HG02642 (cell line): Measurements from ENCODE around the gene FOXK1.
"Not testable (repeated sequence)": the region's sequence is repeated elsewhere in the genome, so short reads cannot be mapped to it uniquely, and the experiment has no call there.

Experiments
- ATAC-seq: cut with Tn5 transposase; IDR thresholded peaks from one replicate; pipeline ENCODE4 v1.9.1; 2021; ENCODE audit warnings: mild to moderate bottlenecking; ENCODE audit not compliant: unreplicated experiment, poor library complexity

The FOXK1 gene

GRCh38 chr7:4665661-4666060 lies 16.4 kb upstream of the FOXK1 start:
- ATAC-seq: no peak

GRCh38 chr7:4667776-4668509 lies 14.2 kb upstream of the FOXK1 start:
- no peak for ATAC-seq

DNA sequence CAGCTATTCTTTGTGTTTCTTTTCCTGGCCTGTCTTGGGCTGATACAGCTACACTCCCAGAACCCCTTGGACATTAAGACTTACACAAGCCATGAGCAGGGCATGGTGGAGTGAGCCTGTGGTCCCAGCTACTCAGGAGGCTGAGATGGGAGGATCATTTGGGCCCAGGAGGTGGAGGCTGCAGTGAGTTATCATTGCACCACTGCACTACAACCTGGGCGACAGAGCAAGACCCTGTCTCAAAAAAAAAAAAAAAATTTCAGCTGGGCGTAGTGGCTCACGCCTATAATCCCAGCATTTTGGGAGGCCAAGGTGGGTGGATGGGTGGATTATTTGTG lies 13.6 kb upstream of the FOXK1 start:
- no peak for ATAC-seq

DNA sequence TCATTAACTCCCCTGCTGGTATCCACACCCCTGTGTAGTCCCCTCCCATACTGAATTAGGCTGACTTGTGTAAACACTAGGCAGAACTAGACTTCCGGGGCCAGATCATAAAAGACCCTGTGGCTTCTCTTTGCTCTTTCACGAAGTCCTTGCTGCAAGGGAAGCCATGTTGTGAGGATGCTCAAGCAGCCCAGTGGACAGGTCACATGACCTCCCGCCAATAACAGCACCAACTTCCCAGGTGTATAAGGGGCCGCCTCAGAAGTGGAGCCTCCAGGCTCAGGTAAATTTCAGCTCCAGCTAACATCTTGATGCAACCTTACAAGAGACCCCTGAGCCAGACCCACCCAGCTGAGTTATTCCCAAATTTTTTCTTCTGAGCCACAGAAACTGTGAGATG lies 11.3 kb upstream of the FOXK1 start:
- no peak for ATAC-seq

GRCh38 chr7:4675771-4676367 lies 6.2 kb upstream of the FOXK1 start:
- ATAC-seq: no peak

DNA sequence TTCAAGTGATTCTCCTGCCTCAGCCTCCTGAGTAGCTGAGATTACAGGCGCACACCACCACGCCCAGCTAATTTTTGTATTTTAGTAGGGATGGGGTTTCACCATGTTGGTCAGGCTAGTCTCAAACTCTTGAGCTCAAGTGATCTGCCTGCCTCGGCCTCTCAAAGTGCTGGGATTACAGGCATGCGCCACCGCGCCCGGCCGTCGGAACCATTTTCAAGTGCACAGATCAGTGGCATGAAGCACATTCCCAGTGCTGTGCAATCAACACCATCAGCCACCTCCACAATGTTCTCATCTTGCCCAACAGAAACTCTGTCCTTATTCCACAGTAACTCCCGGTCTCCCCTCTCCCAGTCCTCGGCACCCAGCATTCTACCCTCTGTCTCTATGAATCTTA lies 4.6 kb upstream of the FOXK1 start:
- ATAC-seq: not testable (repeated sequence)

DNA sequence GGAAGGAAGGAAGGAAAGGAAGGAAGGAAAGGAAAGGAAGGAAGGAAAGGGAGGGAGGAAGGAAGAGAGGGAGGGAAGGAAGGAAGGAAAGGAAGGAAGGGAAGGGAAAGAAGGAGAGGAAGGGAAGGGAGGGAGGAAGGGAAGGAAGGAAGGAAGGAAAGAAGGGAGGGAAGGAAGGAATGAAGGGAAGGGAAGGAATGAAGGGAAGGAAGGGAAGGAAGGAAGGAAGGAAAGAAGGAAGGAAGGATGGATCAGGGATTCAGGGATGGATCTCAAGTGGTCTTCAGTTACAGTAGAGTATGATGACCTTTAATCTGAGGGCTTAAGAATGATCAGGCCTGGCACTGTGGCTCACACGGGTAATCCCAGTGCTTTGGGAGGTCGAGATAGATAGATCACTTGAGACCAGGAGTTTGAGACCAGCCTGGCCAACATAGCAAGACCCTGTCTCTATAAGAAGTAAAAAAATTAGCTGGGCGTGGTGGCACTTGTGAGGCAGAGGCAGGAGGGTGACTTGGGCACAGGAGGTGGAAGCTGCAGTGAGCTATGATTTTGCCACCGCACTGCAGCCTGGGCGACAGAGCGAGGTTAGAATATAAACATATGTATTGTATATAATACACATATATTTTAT lies 760 bp upstream of the FOXK1 start:
- no peak for ATAC-seq

DNA sequence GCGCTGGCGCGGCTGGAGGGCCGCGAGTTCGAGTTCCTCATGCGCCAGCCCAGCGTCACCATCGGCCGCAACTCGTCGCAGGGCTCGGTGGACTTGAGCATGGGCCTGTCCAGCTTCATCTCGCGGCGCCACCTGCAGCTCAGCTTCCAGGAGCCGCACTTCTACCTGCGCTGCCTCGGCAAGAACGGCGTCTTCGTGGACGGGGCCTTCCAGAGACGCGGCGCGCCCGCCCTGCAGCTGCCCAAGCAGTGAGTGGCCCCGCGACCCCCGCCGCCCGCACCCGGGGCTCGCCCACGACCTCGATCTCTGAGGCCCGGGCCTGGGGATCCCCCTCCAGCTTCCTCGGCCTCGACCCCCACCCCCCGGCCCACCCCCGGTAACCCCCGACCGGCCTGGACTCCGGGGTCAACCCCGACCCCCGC lies 537 bp downstream of the FOXK1 start:
- peak; percentile 40 for ATAC-seq

- ATAC-seq: no peak
Measured at GRCh38 chr7:4683043-4683883, 1.2 kb downstream of the FOXK1 start.

GRCh38 chr7:4683884-4684565 lies 1.9 kb downstream of the FOXK1 start:
- peak; percentile 27 for ATAC-seq

DNA sequence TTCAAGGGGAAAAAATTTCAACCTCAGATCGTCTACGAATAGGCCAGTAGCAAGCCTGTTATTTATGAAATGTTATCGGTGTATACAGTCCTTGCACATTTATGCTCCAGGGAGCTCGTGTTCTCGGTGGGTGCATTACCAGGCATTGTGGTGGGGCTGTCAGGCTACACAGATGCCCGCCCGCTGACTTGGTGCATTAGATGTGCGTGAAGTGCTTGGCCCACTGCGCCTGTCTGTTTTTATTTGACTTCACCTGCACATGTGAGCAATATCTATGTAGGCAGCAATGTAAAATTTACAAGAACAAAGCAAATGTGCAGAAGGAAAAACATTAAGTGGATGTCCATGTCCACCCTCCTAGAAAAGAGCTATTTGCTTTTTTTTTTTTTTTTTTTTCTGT lies 2.8 kb downstream of the FOXK1 start:
- ATAC-seq: no peak

GRCh38 chr7:4685676-4686075 lies 3.6 kb downstream of the FOXK1 start:
- ATAC-seq: not testable (repeated sequence)

- no peak for ATAC-seq
Measured at GRCh38 chr7:4687956-4688355, 5.9 kb downstream of the FOXK1 start.

GRCh38 chr7:4689151-4689550 lies 7.1 kb downstream of the FOXK1 start:
- no peak for ATAC-seq

DNA sequence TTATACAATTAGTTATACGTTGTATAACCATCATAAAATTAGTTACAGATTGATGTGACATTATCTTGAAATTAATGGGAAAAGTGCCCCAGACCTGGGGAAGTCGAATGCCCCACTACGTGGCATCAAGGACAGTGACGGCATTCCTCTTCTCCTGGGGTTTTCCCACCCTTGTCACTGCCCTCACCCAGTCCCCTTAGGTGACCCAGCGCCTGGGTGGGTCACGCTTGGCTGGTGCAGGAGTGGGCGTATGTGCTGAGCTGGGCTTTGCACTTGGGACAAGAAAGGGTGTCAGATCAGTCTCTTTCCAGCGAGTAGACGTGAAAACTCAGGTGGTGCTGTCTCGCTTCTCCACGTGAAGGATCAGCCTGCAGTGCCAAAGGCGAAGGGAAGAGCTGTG lies 7.6 kb downstream of the FOXK1 start:
- no peak for ATAC-seq

GRCh38 chr7:4690953-4691856 lies 9.1 kb downstream of the FOXK1 start:
- ATAC-seq: no peak

- ATAC-seq: no peak
Measured at GRCh38 chr7:4692055-4692454, 10.0 kb downstream of the FOXK1 start.

DNA sequence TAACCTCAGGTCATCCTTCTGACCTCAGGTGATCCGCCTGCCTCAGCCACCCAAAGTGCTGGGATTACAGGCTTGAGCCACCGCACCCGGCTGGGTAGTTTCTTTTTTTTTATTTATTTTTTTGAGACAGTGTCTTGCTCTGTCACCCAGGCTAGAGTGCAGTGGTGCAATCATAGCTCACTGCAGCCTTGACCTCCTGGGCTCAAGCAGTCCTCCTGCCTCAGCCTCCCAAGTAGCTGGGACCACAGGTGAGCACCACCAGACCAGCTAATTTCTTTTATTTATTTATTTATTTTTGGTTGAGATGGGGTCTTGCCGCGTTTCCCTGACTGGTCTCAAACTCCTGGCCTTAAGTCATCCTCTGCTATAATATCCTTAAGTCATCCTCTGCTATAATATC lies 10.5 kb downstream of the FOXK1 start:
- not testable (repeated sequence) for ATAC-seq

- no peak for ATAC-seq
Measured at GRCh38 chr7:4693152-4693551, 11.1 kb downstream of the FOXK1 start.
